Upper lobe of left lung (tissue), 6 donors: ENCODE measurements around the gene WDR44. TPM values are rescaled to one million over a fixed set of nuclear protein-coding genes. Genes with fewer than 3 reads are reported as not detected.

Experiments used
- ATAC-seq, 2 donors: fragments of 200-7000 bp; cut with Tn5 transposase; one replicate each; pipeline ENCODE4 v1.9.1; 2022; ENCODE audit warnings: mild to moderate bottlenecking in 2 of 2, moderate library complexity in 2 of 2; ENCODE audit not compliant: low FRiP score in 2 of 2
- DNase-seq, 2 donors: peaks; one replicate each; pipeline ENCODE4 v3.0.0-alpha.2; 2019 to 2020
- H3K27ac ChIP-seq, 4 donors: fragments of 200-600 bp; sonication (generic); one replicate each; pipeline ENCODE4 v1.5.1; 2016 to 2019
- H3K27me3 ChIP-seq, 4 donors: fragments of 200-600 bp; sonication (generic); one replicate each; pipeline ENCODE4 v1.5.1; 2017 to 2019
- H3K36me3 ChIP-seq, 4 donors: fragments of 200-600 bp; sonication (generic); one replicate each; pipeline ENCODE4 v1.5.1; 2016 to 2019
- H3K4me1 ChIP-seq, 4 donors: fragments of 200-600 bp; sonication (generic); one replicate each; pipeline ENCODE4 v1.5.1; 2018 to 2019
- H3K4me3 ChIP-seq, 4 donors: fragments of 200-600 bp; sonication (generic); one replicate each; pipeline ENCODE4 v1.5.1; 2017 to 2019; ENCODE audit warnings: mild to moderate bottlenecking in 2 of 4, moderate library complexity in 1 of 4
- H3K9me3 ChIP-seq, 4 donors: fragments of 200-600 bp; sonication (generic); one replicate each; pipeline ENCODE4 v1.5.1; 2018 to 2019
- EP300 ChIP-seq, 4 donors: sonication (generic); formaldehyde crosslinking; IDR thresholded peaks; one replicate each; pipeline ENCODE4 v1.5.1; 2017; ENCODE audit warnings: antibody characterized with exemption in 4 of 4, control low read depth in 2 of 4
- POLR2A ChIP-seq, 4 donors: fragments of 450-650 bp; IDR thresholded peaks; one replicate each; pipeline ENCODE4 v1.5.1; 2016 to 2017; ENCODE audit warnings: antibody characterized with exemption in 4 of 4, mild to moderate bottlenecking in 2 of 4
- POLR2AphosphoS5 ChIP-seq, 2 donors: sonication (generic); formaldehyde crosslinking; IDR thresholded peaks; one replicate each; pipeline ENCODE4 v1.5.1; 2017; ENCODE audit warnings: antibody characterized with exemption in 2 of 2
- WGBS, 2 donors: methylation state at CpG; one replicate each; pipeline ENCODE4 v1.1.5; 2017 to 2018; 5-methylcytosine and 5-hydroxymethylcytosine counted together
- total RNA-seq, 6 donors: library from RNA; depleted of rRNA in 4 of 6; stranded (reverse); fragments of >200 nt in 4 of 6; gene quantifications; one replicate each; pipeline versions ENCODE4 v1.1.0 to v1.2.1, GENCODE V29; 2016 to 2021
- TF ChIP-seq, protein P1 (sequence below), 6 experiments: fragments of 450-650 bp in 4 of 6; fragments of 200-600 bp in 2 of 6; sonication (generic) in 2 of 6; IDR thresholded peaks; one replicate each; pipeline ENCODE4 v1.5.1; 2016 to 2019; ENCODE audit warnings: antibody characterized with exemption in 6 of 6
- donor health status: DM: no; HTN: no; CAD: no; lungs with moderate emphysema.
- donor health status: DM: no; HTN: yes; CAD: no; lungs with severe emphysema.

Gene WDR44
- total RNA-seq, 6 donors from 2014 or later: 11.8 to 22.6 (median 13.9) TPM

DNA sequence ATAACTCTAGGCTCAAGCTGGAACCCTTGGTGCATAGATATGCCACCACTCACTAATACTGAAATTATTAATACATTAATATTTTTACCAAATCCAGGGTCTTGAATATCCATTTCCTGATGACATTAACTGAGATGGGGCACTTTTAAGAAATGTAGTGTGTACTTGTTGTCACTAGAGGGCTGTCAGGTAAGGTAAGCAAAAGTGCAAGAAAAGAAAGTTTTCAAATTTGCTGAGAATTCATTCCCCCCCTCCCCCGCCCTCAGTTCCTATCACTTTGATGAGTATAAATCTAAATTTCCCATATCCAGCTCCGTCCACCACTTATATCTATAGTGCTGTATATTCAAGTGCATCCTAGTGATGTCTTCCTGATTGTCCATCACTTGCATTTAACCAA lies 20.5 kb upstream of the WDR44 start:
- Histone ChIP-seq H3K36me3 (no peaks in the 10 kb centered on the region), H3K27ac (no peak overlapping the region), H3K9me3 (no peaks in the 10 kb centered on the region), H3K27me3 (no peaks in the 10 kb centered on the region), H3K4me1 (no peaks in the 10 kb centered on the region), H3K4me3 (no peak overlapping the region)
- DNase-seq (no peak), ATAC-seq (no peak)
- WGBS, 2 donors: 43 to 69% methylated on average over 2 of the region's 2 CpGs
- TF ChIP-seq POLR2AphosphoS5 (IDR thresholded peaks at IDR 0.05): no peak
- no peak for TF ChIP-seq EP300 (IDR thresholded peaks at IDR 0.05)
- no peak for TF ChIP-seq POLR2A (IDR thresholded peaks at IDR 0.05)
- TF ChIP-seq, protein P1, sequence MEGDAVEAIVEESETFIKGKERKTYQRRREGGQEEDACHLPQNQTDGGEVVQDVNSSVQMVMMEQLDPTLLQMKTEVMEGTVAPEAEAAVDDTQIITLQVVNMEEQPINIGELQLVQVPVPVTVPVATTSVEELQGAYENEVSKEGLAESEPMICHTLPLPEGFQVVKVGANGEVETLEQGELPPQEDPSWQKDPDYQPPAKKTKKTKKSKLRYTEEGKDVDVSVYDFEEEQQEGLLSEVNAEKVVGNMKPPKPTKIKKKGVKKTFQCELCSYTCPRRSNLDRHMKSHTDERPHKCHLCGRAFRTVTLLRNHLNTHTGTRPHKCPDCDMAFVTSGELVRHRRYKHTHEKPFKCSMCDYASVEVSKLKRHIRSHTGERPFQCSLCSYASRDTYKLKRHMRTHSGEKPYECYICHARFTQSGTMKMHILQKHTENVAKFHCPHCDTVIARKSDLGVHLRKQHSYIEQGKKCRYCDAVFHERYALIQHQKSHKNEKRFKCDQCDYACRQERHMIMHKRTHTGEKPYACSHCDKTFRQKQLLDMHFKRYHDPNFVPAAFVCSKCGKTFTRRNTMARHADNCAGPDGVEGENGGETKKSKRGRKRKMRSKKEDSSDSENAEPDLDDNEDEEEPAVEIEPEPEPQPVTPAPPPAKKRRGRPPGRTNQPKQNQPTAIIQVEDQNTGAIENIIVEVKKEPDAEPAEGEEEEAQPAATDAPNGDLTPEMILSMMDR (IDR thresholded peaks at IDR 0.05): no peak

DNA sequence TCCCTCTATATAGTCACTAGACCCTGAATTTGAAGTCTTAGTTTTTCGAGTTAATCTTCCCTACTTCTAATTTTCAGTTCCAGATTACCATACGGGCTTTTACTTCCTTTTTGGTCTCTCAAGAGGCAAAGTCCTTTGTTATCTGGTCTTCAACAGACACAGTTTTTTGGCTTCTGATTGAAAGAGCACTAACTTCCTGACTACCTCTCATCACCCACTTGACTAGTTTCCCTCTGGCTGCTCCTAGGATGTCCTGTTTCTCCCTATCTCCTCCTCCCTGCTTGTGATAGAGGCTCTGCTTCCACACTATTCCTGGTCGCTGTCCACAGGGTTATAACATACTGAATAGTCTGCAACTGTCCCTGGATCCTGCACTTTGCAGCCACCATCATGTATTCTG lies 16.7 kb upstream of the WDR44 start:
- Histone ChIP-seq H3K27ac (no peak overlapping the region), H3K36me3 (no peaks in the 10 kb centered on the region), H3K4me1 (no peaks in the 10 kb centered on the region), H3K9me3 (no peaks in the 10 kb centered on the region), H3K4me3 (no peak overlapping the region), H3K27me3 (no peaks in the 10 kb centered on the region)
- 45 to 49% methylated on average over 3 of the region's 3 CpGs for WGBS, 2 donors
- TF ChIP-seq POLR2AphosphoS5 (IDR thresholded peaks at IDR 0.05) (no peak), POLR2A (IDR thresholded peaks at IDR 0.05) (no peak), EP300 (IDR thresholded peaks at IDR 0.05) (no peak)
- TF ChIP-seq, protein P1 (IDR thresholded peaks at IDR 0.05): no peak
- no peak for ATAC-seq
- DNase-seq: no peak

DNA sequence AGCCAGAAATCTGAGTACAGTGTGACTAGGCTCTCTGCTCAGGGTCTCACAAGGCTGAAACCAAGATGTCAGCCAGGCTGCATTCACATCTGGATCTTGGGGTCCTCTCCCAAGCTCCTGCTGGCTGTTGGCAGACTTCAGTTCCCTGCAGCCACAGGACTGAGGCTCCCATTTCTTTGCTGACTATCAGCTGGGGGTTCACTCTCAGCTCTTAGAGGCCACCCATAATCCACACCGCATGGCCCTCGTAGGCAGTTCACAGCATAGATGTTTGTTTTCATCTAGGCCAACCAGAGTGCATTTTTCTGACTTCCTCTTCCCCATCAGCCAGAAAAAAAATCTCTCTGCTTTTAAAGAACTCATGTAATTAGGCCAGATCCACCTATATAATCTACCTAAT lies 8.2 kb upstream of the WDR44 start:
- Histone ChIP-seq H3K4me1 (no peaks in the 10 kb centered on the region), H3K4me3 (no peak overlapping the region), H3K27ac (no peak overlapping the region), H3K9me3 (no peaks in the 10 kb centered on the region), H3K27me3 (no peaks in the 10 kb centered on the region), H3K36me3 (no peaks in the 10 kb centered on the region)
- TF ChIP-seq POLR2AphosphoS5 (IDR thresholded peaks at IDR 0.05) (no peak), POLR2A (IDR thresholded peaks at IDR 0.05) (no peak), EP300 (IDR thresholded peaks at IDR 0.05) (no peak)
- TF ChIP-seq, protein P1 (IDR thresholded peaks at IDR 0.05): no peak
- DNase-seq (no peak), ATAC-seq (no peak)
- WGBS, 2 donors: 54 to 69% methylated on average over 2 of the region's 2 CpGs

DNA sequence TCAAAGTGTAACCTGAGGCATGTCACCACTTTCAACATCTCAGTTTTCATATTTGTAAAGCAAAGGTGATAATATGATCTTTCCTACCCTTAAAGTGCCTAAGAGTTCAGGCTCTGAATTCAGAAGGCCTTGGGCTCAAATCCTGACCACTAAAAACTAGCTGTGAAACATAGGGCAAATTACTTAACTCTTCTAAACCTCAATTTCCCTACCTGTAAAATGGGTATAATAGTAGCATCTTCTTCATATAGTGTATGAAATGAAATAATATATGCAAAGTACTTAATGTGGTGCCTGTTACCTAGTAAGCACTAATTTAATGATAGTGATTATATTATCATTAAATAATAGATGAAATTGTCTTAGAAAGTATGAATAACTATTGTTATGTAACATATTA lies 7.0 kb upstream of the WDR44 start:
- TF ChIP-seq POLR2A (IDR thresholded peaks at IDR 0.05) (no peak), POLR2AphosphoS5 (IDR thresholded peaks at IDR 0.05) (no peak), EP300 (IDR thresholded peaks at IDR 0.05) (no peak)
- TF ChIP-seq, protein P1 (IDR thresholded peaks at IDR 0.05): no peak

DNA sequence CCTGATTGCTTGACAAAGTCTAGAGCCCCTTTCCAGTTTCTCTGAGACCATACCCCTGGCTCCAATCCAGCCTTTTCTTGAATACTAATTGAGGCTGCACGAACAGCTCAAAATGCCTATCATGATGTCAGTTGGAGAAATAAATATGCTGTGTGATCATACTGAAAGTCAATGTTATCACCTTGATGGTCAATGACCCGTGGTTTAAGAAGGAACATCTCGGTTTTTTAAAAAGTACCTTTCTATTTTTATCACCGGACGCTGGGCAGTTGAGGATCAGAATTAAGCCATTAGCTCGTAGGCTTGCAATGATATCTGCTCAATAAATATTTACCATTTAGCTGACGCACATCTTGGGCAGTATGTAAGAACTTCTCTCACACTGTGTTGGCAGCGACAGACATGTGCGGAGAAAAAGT lies 852 bp upstream of the WDR44 start:
- TF ChIP-seq EP300 (IDR thresholded peaks at IDR 0.05): no peak
- TF ChIP-seq POLR2AphosphoS5 (IDR thresholded peaks at IDR 0.05): no peak
- TF ChIP-seq POLR2A (IDR thresholded peaks at IDR 0.05): no peak
- TF ChIP-seq, protein P1 (IDR thresholded peaks at IDR 0.05): no peak
- Histone ChIP-seq H3K4me1 (peaks cover 0 to 11% (median 7%) of the 10 kb centered on the region in 4 donors), H3K36me3 (no peaks in the 10 kb centered on the region), H3K4me3 (peak overlapping the region in 3 of 4 donors; percentile 49 to 79 (median 70)), H3K9me3 (no peaks in the 10 kb centered on the region), H3K27ac (peak overlapping the region; percentile 91 to 93 (median 92)), H3K27me3 (no peaks in the 10 kb centered on the region)
- WGBS, 2 donors: 42% methylated on average over 9 of the region's 9 CpGs; no CpG with 5 or more reads in 1 of the 2 donors
- DNase-seq (no peak), ATAC-seq (no peak)

More for the DNA sequence above, 7.0 kb upstream of the WDR44 start:
- Histone ChIP-seq H3K27me3 (no peaks in the 10 kb centered on the region), H3K36me3 (no peaks in the 10 kb centered on the region), H3K4me3 (no peak overlapping the region), H3K27ac (no peak overlapping the region), H3K4me1 (no peaks in the 10 kb centered on the region), H3K9me3 (no peaks in the 10 kb centered on the region)
- ATAC-seq: no peak
- no peak for DNase-seq
